Measurements from ENCODE around the gene ZDBF2. TPM values are rescaled to one million over a fixed set of nuclear protein-coding genes. Genes with fewer than 3 reads are reported as not detected.
"Not testable (repeated sequence)": the region's sequence is repeated elsewhere in the genome, so short reads cannot be mapped to it uniquely, and the experiment has no call there.

Gene ZDBF2
- polyA plus RNA-seq, 1 donor: 14.3 TPM

DNA sequence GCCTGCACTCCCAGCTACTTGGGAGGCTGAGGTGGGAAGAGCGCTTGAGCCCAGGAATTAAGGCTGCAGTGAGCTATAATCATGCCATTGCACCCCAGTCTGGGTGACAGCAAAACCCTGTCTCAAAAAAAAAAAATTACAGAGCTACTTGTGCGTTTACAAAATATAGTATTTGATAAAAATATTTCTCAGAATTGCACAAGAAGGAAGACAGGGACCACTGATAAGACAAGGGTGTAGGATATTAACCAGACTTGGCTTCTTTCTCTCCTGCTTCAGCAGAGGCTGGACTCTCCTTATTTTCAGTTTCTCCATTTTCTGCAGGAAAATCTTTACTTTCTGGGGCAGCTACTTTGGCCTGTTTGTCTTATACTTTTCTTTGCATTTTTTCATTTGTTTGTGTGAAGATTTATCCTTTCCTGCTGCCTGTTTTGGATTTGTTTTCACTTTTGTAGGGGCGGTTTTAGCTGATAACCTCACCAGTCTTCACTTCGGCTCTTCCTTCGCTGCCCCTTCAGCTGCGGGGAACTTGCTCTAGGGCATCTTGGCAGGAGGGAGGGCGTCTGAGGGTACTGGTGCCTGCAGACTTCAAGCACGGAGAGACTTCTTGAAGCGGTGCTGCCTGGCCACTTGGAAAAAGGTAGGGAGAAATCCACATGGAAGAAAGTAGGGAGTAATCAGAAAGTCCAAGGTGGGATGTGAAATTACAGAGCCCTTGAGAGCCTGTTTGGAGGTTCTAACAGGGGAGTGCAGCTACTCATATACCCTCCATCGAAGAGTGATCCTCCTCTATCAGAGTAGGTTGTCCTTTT, 14.9 kb upstream of the ZDBF2 start:
- DNase-seq: no peak

DNA sequence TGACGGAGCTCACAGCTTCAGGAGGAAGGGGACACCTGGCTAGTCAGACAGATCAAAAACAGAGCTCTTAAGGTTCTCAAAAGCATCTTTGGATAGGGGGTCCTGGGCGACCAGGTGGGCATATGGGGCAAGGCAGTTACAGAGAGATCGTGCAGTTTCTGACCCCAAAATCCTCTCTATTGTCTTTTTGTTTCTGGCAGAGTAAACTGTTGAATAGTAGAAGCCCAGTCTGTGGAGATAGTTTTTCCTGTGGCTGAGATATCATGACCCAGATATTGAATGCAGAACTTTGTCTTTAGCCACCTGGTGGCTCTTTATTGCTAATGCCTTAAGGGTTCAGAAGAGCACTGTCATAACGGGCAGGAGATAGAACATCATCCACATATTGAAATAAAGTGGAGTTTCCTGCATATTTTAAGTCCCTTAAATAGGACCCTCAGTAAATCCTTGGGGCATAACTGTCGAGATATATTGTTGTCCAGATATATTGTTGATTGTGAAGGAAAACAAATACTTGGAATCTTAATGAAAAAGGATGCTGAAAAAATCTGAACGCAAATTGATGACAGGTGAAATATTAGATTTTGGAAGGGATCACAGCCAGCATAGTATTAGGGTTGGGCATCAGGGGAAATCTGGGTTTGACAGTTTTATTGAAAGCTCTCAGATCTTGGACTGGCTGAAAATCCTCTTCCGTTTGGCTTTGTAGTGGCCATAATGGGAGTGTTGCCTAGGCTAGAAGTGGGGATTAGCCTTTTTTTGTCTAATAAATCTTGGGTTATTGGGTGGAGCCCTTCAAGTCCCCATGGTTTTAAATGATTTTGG, 14.1 kb upstream of the ZDBF2 start:
- DNase-seq: no peak

DNA sequence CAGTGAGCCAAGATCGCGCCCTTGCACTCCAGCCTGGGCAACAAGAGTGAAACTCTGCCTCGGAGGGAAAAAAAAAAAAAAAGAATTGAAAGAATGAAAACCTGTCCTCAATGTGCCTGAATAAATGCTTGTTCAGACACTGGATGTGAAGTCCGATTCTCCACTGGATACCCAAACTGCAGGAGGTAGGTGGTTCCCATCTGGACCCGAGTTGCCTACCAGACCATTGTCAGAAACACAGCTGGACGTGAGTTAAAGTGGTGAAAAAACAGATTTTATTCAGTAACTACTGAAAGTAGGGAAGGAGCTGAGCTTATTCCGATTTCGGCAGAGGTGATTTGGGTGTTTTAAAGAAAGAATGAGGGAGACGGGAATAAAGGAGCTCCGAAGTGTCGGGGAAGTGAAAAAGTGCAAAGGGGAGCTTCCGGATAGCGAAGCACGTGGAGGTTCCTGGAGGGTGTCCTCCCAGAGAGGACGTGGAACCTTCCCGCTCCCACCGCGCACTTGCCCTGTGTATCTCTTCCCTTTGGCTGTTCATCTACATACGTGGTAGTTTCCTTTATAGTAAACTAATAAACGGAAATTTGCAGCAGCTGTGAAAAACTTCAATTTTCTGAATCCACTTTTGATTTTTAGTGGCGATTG, 10.4 kb upstream of the ZDBF2 start:
- no peak for DNase-seq

DNA sequence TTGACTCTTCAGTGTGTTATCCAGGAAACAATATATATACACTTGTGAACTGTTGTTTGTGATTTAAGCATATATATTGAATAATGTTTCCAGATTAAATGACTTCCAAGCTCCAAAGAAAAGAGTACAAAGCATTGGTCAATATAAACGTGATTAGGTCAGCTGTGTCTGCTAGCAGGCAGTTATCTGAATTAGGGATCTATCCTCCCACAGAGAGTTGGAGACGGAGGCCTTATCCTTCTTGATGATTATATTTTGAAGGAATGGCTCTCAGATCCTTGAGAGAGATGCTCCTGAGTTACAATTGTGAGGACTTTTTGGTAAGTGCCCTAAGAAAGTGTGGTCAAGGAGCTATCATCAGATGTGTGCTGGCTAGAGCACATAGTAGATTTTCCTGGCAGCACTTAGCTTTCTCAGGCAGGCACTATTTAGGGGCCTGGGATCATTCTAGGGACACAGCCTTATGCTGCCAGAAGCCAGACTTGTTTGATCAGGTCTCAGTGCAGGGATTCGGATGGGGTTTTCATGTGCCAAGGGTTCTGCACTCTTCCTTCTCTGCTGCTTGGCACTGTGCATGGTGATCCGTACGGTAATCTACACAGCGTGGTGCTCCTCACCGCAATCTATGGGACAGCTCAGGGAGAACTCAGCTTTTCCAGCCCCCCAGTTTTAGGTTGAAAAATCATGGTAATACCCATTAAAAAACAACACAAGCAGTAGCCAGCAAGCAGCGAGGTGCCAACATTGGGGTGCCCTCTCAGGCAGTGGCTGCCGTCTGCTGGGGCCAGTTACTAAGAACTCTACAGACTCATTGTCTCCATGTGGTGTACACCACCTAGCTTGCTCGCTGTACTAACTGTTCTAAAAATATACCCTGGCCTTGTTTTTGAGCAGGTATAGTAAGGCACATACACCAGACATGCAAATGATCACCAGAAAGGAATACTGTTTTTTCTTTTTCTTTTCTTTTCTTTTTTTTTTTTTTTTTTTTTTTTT, 8.0 kb upstream of the ZDBF2 start:
- no peak for DNase-seq

DNA sequence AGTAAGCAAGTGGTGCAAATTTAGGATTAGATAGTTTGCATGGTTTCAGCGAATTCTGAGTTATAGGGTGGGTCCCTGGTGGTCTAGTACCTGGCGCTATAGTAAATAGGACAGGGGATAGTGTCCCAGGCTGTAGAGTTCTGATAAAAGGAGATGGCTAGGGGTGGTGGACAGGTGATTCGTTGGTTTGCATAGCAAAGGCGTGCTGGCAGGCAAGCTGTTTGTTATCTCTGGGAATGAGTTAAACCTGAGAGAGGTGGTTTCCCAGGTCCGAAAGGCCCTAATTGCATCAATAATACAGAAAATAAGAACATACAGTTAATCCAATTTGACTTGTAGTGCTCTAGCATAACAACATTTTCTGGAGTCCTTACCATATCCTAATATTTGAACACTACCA, 6.9 kb upstream of the ZDBF2 start:
- DNase-seq: no peak

DNA sequence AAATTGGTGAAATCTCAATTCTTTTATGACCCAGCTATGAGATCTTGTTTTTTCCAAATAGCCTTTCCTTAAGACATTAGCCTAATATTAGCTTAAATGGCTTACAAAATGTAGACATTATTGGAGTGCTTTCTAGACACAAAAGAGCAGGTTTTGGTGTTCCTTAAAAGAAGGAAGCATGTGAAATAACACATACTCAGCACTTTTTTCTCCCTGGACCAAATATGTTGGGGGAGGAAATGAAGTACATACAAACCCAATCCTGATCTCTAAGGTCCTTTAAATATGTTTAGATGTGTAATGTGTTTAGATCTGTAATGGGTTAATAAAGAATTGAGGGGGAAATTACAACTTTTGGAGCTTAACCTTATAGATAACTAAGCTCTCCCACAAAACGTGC, 3.4 kb upstream of the ZDBF2 start:
- no peak for DNase-seq

DNA sequence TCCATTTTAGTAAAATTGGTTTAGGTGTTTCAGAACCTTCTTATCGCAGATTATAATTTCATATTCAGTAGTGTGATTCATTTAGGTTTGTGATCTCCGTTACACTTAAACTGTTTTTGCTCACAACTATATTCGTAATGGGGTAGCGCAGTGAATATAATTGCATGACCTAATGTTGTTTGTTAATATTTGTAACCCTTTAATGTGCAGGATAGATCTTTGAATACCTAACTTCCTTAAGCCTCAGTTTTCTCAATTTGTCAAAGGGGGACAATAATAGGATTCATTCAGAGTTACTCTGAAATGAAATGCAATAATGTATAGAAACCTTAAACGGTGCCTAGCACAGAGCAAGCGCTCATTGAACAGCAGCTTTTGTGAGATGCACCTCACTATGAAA, 558 bp upstream of the ZDBF2 start:
- no peak for DNase-seq

GRCh38 chr2:206275312-206276055, 1.0 kb downstream of the ZDBF2 start:
- DNase-seq: peak; percentile 45

- no peak for DNase-seq
Measured at GRCh38 chr2:206276169-206276942, 1.9 kb downstream of the ZDBF2 start.

DNA sequence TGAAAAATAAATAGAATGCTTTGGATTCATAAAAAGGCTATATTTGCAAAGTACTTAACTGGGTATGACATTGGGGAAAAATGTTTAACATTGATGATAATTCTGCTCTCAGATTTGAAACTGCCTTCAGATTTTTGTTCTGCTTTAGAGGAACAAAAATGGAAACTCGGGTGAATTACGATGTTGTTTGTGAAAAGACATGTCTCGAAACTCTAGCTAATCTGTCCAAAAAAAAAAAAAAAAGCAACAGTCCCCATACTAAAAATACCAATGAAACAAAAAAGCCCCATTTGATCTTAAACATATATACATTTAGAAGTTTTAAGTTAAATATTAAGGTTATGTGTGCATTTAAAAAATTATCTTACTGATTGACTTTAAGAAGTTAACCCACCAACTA, 3.0 kb downstream of the ZDBF2 start:
- DNase-seq: no peak

DNA sequence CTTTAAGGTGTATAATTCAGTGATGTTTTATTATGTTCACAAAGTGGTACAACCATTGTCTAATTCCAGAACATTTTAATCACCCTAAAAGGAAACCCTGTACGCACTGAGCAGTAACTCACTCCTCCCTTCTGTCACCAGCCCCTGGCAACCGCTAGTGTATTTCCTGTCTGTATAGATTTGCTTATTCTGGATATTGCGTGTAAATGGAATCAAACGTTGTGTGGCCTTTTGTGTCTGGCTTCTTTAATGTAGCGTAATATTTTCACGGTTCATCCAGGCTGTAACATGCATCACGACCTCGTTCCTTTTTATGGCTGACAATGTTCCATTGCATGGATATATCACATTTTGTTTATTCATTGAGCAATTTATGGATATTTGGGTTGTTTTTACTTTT, 8.3 kb downstream of the ZDBF2 start:
- no peak for DNase-seq

- no peak for DNase-seq
Measured at GRCh38 chr2:206287197-206287596, 12.7 kb downstream of the ZDBF2 start.

- no peak for DNase-seq
Measured at GRCh38 chr2:206289391-206289790, 14.9 kb downstream of the ZDBF2 start.

DNA sequence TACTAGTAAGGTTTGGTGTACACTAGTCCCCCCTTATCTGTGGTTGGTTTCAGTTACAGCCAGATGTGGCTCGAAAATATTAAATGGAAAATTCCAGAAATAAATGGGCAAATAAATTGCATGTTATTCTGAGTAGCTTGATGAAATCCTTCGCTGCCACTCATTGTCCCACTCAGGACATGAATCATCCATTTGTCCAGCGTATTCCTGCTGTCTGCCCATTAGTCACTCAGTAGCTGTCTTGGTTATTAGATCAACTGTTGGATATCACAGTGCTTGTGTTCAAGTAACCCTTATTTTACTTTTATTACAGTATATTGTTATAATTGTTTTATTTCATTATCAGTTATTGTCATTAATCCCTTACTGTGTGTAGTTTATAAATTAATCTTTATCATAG, 21.7 kb downstream of the ZDBF2 start:
- DNase-seq: no peak

- DNase-seq: not testable (repeated sequence)
Measured at GRCh38 chr2:206299608-206300007, 25.1 kb downstream of the ZDBF2 start.

- DNase-seq: no peak
Measured at GRCh38 chr2:206305523-206306245, 31.2 kb downstream of the ZDBF2 start.

- no peak for DNase-seq
Measured at GRCh38 chr2:206311026-206311425, 36.6 kb downstream of the ZDBF2 start.

GRCh38 chr2:206316141-206316540, 41.7 kb downstream of the ZDBF2 start:
- no peak for DNase-seq

DNA sequence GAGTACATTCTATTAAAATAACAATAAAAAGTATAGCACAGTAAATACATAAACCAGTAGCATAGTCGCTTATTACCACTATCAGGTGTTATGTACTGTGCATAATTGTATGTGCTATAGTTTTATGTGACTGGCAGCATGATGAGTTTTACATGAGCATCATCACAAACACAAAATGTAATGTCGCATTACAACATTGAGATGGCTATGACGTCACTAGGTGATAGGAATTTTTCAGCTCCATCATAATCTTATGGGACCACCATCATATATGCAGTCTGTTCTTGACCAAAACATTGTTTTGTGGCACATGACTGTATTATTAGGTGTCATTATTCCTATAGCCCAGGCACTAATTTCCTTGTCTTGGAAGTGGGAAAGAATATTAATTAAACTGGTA, 48.6 kb downstream of the ZDBF2 start:
- no peak for DNase-seq
